Activated CD8-positive, alpha-beta memory T cell treated with anti-CD3 and anti-CD28 coated beads for 4 hours (primary cell): ENCODE data around the gene PHACTR3.

ENCODE experiments used
- DNase-seq, 2 donors: peaks; one replicate each; pipeline ENCODE4 v3.0.0-alpha.2; 2020; ENCODE audit warnings: low read depth in 2 of 2

PHACTR3 gene

GRCh38 chr20:59588236-59588855, 16.0 kb upstream of the PHACTR3 start:
- DNase-seq = no peak

- no peak for DNase-seq
These were observed 15.2 kb upstream of the PHACTR3 start for GRCh38 chr20:59589086-59589684.

- no peak for DNase-seq
These were observed 13.3 kb upstream of the PHACTR3 start for GRCh38 chr20:59591061-59591460.

GRCh38 chr20:59596690-59597089, 7.7 kb upstream of the PHACTR3 start:
- DNase-seq = no peak

GRCh38 chr20:59597240-59597639, 7.1 kb upstream of the PHACTR3 start:
- no peak for DNase-seq

- DNase-seq = no peak
These were observed 5.6 kb upstream of the PHACTR3 start for GRCh38 chr20:59598625-59599310.

- DNase-seq = no peak
These were observed 4.4 kb upstream of the PHACTR3 start for GRCh38 chr20:59599941-59600340.

- no peak for DNase-seq
These were observed 3.9 kb upstream of the PHACTR3 start for GRCh38 chr20:59600472-59600871.

- no peak for DNase-seq
These were observed 1.7 kb upstream of the PHACTR3 start for GRCh38 chr20:59602546-59603080.

GRCh38 chr20:59603176-59603575, 1.2 kb upstream of the PHACTR3 start:
- DNase-seq = no peak

- DNase-seq = no peak
These were observed 631 bp downstream of the PHACTR3 start for GRCh38 chr20:59604741-59605600.

- no peak for DNase-seq
These were observed 1.4 kb downstream of the PHACTR3 start for GRCh38 chr20:59605601-59606364.

GRCh38 chr20:59606566-59606965, 2.2 kb downstream of the PHACTR3 start:
- DNase-seq = no peak

GRCh38 chr20:59608396-59608795, 4.1 kb downstream of the PHACTR3 start:
- DNase-seq = no peak

- DNase-seq = no peak
These were observed 4.5 kb downstream of the PHACTR3 start for GRCh38 chr20:59608871-59609270.

GRCh38 chr20:59611286-59611685, 6.9 kb downstream of the PHACTR3 start:
- no peak for DNase-seq

- no peak for DNase-seq
These were observed 9.5 kb downstream of the PHACTR3 start for GRCh38 chr20:59613861-59614260.

- DNase-seq = no peak
These were observed 10.4 kb downstream of the PHACTR3 start for GRCh38 chr20:59614714-59615113.

- no peak for DNase-seq
These were observed 12.0 kb downstream of the PHACTR3 start for GRCh38 chr20:59616306-59616705.

GRCh38 chr20:59617221-59617620, 12.9 kb downstream of the PHACTR3 start:
- DNase-seq = no peak

- DNase-seq = no peak
These were observed 13.8 kb downstream of the PHACTR3 start for GRCh38 chr20:59618131-59618530.
